ENCODE data around the gene RAC2. TPM values are rescaled to one million over a fixed set of nuclear protein-coding genes. Genes with fewer than 3 reads are reported as not detected.

RAC2 gene
- 100 to 1,000 TPM; 388 to 432 (median 395) TPM for total RNA-seq

- Mint-ChIP-seq H3K27me3 (ENCODE audit: low read depth) (no peaks in the 10 kb centered on the region), H3K4me3 (peak within 1 kb of the TSS; percentile 98), H3K4me1 (ENCODE audit: low read depth) (peaks cover 45% of the 10 kb centered on the region), H3K9me3 (no peaks in the 10 kb centered on the region), H3K36me3 (ENCODE audit: insufficient read depth) (peaks cover 19% of the 10 kb centered on the region)
- DNase-seq = peak; percentile 87
- peak; percentile 63 to 69 for ATAC-seq
Observed at GRCh38 chr22:37244114-37244921, at the start of gene RAC2. Gene RAC2 (minus strand): TSS chr22:37244269. CDS start chr22:37244148, 121 bp downstream.

GRCh38 chr22:37293172-37293571, 49.1 kb upstream of the RAC2 start:
- Mint-ChIP-seq H3K9me3 (no peaks in the 10 kb centered on the region), H3K4me3 (no peak overlapping the region), H3K36me3 (ENCODE audit: insufficient read depth) (peaks cover 42% of the 10 kb centered on the region), H3K27me3 (ENCODE audit: low read depth) (no peaks in the 10 kb centered on the region), H3K4me1 (ENCODE audit: low read depth) (peaks cover 60% of the 10 kb centered on the region)
- DNase-seq (no peak), ATAC-seq (no peak)

- Mint-ChIP-seq H3K27me3 (ENCODE audit: low read depth) (no peaks in the 10 kb centered on the region), H3K4me3 (no peak overlapping the region), H3K4me1 (ENCODE audit: low read depth) (peaks cover 60% of the 10 kb centered on the region), H3K9me3 (no peaks in the 10 kb centered on the region), H3K36me3 (ENCODE audit: insufficient read depth) (peaks cover 43% of the 10 kb centered on the region)
- DNase-seq (no peak), ATAC-seq (no peak)
Observed at GRCh38 chr22:37292641-37293040, 48.6 kb upstream of the RAC2 start.

- Mint-ChIP-seq H3K9me3 (no peaks in the 10 kb centered on the region), H3K27me3 (ENCODE audit: low read depth) (no peaks in the 10 kb centered on the region), H3K4me3 (no peak overlapping the region), H3K36me3 (ENCODE audit: insufficient read depth) (peaks cover 44% of the 10 kb centered on the region), H3K4me1 (ENCODE audit: low read depth) (peaks cover 65% of the 10 kb centered on the region)
- DNase-seq (no peak), ATAC-seq (no peak)
Observed at GRCh38 chr22:37291559-37292298, 47.7 kb upstream of the RAC2 start.

- peaks cover 48% of the 10 kb centered on the region for H3K36me3 Mint-ChIP-seq (ENCODE audit: insufficient read depth)
Observed at GRCh38 chr22:37290737-37291136, 46.7 kb upstream of the RAC2 start.

GRCh38 chr22:37289156-37289735, 45.2 kb upstream of the RAC2 start:
- DNase-seq (no peak), ATAC-seq (no peak)
- H3K27me3 Mint-ChIP-seq (ENCODE audit: low read depth) = no peaks in the 10 kb centered on the region
- peaks cover 43% of the 10 kb centered on the region for H3K36me3 Mint-ChIP-seq (ENCODE audit: insufficient read depth)
- H3K9me3 Mint-ChIP-seq = no peaks in the 10 kb centered on the region
- H3K4me1 Mint-ChIP-seq (ENCODE audit: low read depth) = peaks cover 74% of the 10 kb centered on the region
- H3K4me3 Mint-ChIP-seq = no peak overlapping the region

More at GRCh38 chr22:37290737-37291136, 46.7 kb upstream of the RAC2 start:
- ATAC-seq = no peak
- no peak overlapping the region for H3K4me3 Mint-ChIP-seq
- DNase-seq = no peak
- peaks cover 74% of the 10 kb centered on the region for H3K4me1 Mint-ChIP-seq (ENCODE audit: low read depth)
- H3K27me3 Mint-ChIP-seq (ENCODE audit: low read depth) = no peaks in the 10 kb centered on the region
- no peaks in the 10 kb centered on the region for H3K9me3 Mint-ChIP-seq

- Mint-ChIP-seq H3K36me3 (ENCODE audit: insufficient read depth) (peaks cover 43% of the 10 kb centered on the region), H3K4me3 (no peak overlapping the region), H3K9me3 (no peaks in the 10 kb centered on the region), H3K27me3 (ENCODE audit: low read depth) (no peaks in the 10 kb centered on the region), H3K4me1 (ENCODE audit: low read depth) (peaks cover 74% of the 10 kb centered on the region)
- ATAC-seq = no peak
- no peak for DNase-seq
Observed at GRCh38 chr22:37288521-37288920, 44.5 kb upstream of the RAC2 start.

- H3K4me3 Mint-ChIP-seq = no peak overlapping the region
Observed at GRCh38 chr22:37287550-37287951, 43.5 kb upstream of the RAC2 start.

GRCh38 chr22:37285937-37286336, 41.9 kb upstream of the RAC2 start:
- Mint-ChIP-seq H3K36me3 (ENCODE audit: insufficient read depth) (peaks cover 21% of the 10 kb centered on the region), H3K4me3 (no peak overlapping the region), H3K27me3 (ENCODE audit: low read depth) (no peaks in the 10 kb centered on the region), H3K4me1 (ENCODE audit: low read depth) (peaks cover 77% of the 10 kb centered on the region), H3K9me3 (no peaks in the 10 kb centered on the region)
- DNase-seq (no peak), ATAC-seq (no peak)

More at GRCh38 chr22:37287550-37287951, 43.5 kb upstream of the RAC2 start:
- no peaks in the 10 kb centered on the region for H3K27me3 Mint-ChIP-seq (ENCODE audit: low read depth)
- ATAC-seq (no peak), DNase-seq (no peak)
- H3K9me3 Mint-ChIP-seq = no peaks in the 10 kb centered on the region
- peaks cover 35% of the 10 kb centered on the region for H3K36me3 Mint-ChIP-seq (ENCODE audit: insufficient read depth)
- H3K4me1 Mint-ChIP-seq (ENCODE audit: low read depth) = peaks cover 76% of the 10 kb centered on the region

GRCh38 chr22:37284805-37285355, 40.8 kb upstream of the RAC2 start:
- no peaks in the 10 kb centered on the region for H3K9me3 Mint-ChIP-seq
- ATAC-seq (peak; percentile 26 to 43), DNase-seq (peak; percentile 56)
- H3K4me1 Mint-ChIP-seq (ENCODE audit: low read depth) = peaks cover 72% of the 10 kb centered on the region
- H3K27me3 Mint-ChIP-seq (ENCODE audit: low read depth) = no peaks in the 10 kb centered on the region
- peaks cover 18% of the 10 kb centered on the region for H3K36me3 Mint-ChIP-seq (ENCODE audit: insufficient read depth)
- peak overlapping the region; percentile 88 for H3K4me3 Mint-ChIP-seq

GRCh38 chr22:37284126-37284804, 40.2 kb upstream of the RAC2 start:
- Mint-ChIP-seq H3K36me3 (ENCODE audit: insufficient read depth) (peaks cover 15% of the 10 kb centered on the region), H3K4me1 (ENCODE audit: low read depth) (peaks cover 71% of the 10 kb centered on the region), H3K4me3 (peak overlapping the region; percentile 88), H3K27me3 (ENCODE audit: low read depth) (no peaks in the 10 kb centered on the region), H3K9me3 (no peaks in the 10 kb centered on the region)
- DNase-seq (no peak), ATAC-seq (peak; percentile 3 to 11)

- Mint-ChIP-seq H3K36me3 (ENCODE audit: insufficient read depth) (peaks cover 12% of the 10 kb centered on the region), H3K4me1 (ENCODE audit: low read depth) (peaks cover 69% of the 10 kb centered on the region), H3K4me3 (peak overlapping the region; percentile 88), H3K9me3 (no peaks in the 10 kb centered on the region), H3K27me3 (ENCODE audit: low read depth) (no peaks in the 10 kb centered on the region)
- DNase-seq = peak; percentile 71
- ATAC-seq = peak in 1 of 2 donors; percentile 58
Observed at GRCh38 chr22:37283393-37283937, 39.4 kb upstream of the RAC2 start.

- DNase-seq = peak; percentile 78
- ATAC-seq = peak; percentile 83 to 87
- peaks cover 8% of the 10 kb centered on the region for H3K36me3 Mint-ChIP-seq (ENCODE audit: insufficient read depth)
- peaks cover 63% of the 10 kb centered on the region for H3K4me1 Mint-ChIP-seq (ENCODE audit: low read depth)
- no peaks in the 10 kb centered on the region for H3K9me3 Mint-ChIP-seq
- no peaks in the 10 kb centered on the region for H3K27me3 Mint-ChIP-seq (ENCODE audit: low read depth)
- H3K4me3 Mint-ChIP-seq = peak within 1 kb of the TSS; percentile 88
Observed at GRCh38 chr22:37282385-37282677, 38.3 kb upstream of the RAC2 start, which contains the start of gene CYTH4. Gene CYTH4 (plus strand): TSS chr22:37282508. CDS start chr22:37282570, 62 bp downstream.
